CD14-positive monocyte (primary cell): Measurements from ENCODE around the gene SLPI. TPM values are rescaled to one million over a fixed set of nuclear protein-coding genes. Genes with fewer than 3 reads are reported as not detected.

Source experiments
- DNase-seq, 3 donors: peaks; one replicate each; pipeline ENCODE4 v3.0.0-alpha.2; 2011 to 2022
- H2AFZ ChIP-seq: 2 replicates; pipeline ENCODE4 v1.6.0; 2012; ENCODE audit warnings: mild to moderate bottlenecking, low read depth, low read length, inconsistent platforms; ENCODE audit not compliant: insufficient read depth, poor library complexity, severe bottlenecking
- H3K27ac ChIP-seq, 2 donors: 1 replicate in 1 of 2; 2 replicates in 1 of 2; pipeline ENCODE4 v1.5.1; 2012 to 2013; ENCODE audit warnings: low read length in 2 of 2, control low read depth in 1 of 2, inconsistent platforms in 1 of 2, low read depth in 1 of 2, mild to moderate bottlenecking in 1 of 2
- H3K27me3 ChIP-seq, 2 donors: one replicate each; pipeline versions ENCODE4 v1.6.0 to v1.6.1; 2011 to 2013; ENCODE audit warnings: low read length in 2 of 2; ENCODE audit not compliant: control insufficient read depth in 2 of 2, insufficient read depth in 2 of 2
- H3K36me3 ChIP-seq, 2 donors: replicated peaks in 1 of 2; 1 replicate in 1 of 2; 2 replicates in 1 of 2; pipeline versions ENCODE4 v1.5.1 to v1.6.1; 2012 to 2013; ENCODE audit warnings: low read length in 2 of 2, control low read depth in 1 of 2, inconsistent platforms in 1 of 2, mild to moderate bottlenecking in 1 of 2; ENCODE audit not compliant: insufficient read depth in 2 of 2, control insufficient read depth in 1 of 2
- H3K4me1 ChIP-seq, 2 donors: 1 replicate in 1 of 2; 2 replicates in 1 of 2; pipeline versions ENCODE4 v1.5.1 to v1.6.1; 2012 to 2013; ENCODE audit warnings: low read length in 2 of 2, control low read depth in 1 of 2, inconsistent platforms in 1 of 2, mild to moderate bottlenecking in 1 of 2, moderate library complexity in 1 of 2; ENCODE audit not compliant: insufficient read depth in 2 of 2, control insufficient read depth in 1 of 2
- H3K4me2 ChIP-seq: replicated peaks from 2 replicates; pipeline ENCODE3; 2012; ENCODE audit warnings: low read length, moderate library complexity, mild to moderate bottlenecking; ENCODE audit not compliant: poor library complexity, severe bottlenecking; ENCODE audit errors: extremely low read depth
- H3K4me3 ChIP-seq, 3 experiments: fragments of 200-600 bp in 1 of 3; sonication (generic) in 1 of 3; replicated peaks in 1 of 3; 1 replicate in 2 of 3; 2 replicates in 1 of 3; pipeline ENCODE4 v1.5.1; 2011 to 2013; ENCODE audit warnings: low read length in 3 of 3, mild to moderate bottlenecking in 3 of 3, control low read depth in 2 of 3, low read depth in 2 of 3, inconsistent platforms in 1 of 3, moderate library complexity in 1 of 3
- H3K79me2 ChIP-seq: 2 replicates; pipeline ENCODE4 v1.6.0; 2012; ENCODE audit warnings: mild to moderate bottlenecking, control low read depth, inconsistent platforms, low read length, moderate library complexity; ENCODE audit not compliant: insufficient read depth
- H3K9ac ChIP-seq: 2 replicates; pipeline ENCODE4 v1.6.0; 2017; ENCODE audit warnings: low read length, mild to moderate bottlenecking; ENCODE audit not compliant: insufficient read depth, poor library complexity, severe bottlenecking
- H3K9me3 ChIP-seq, 2 donors: replicated peaks in 1 of 2; 1 replicate in 1 of 2; 2 replicates in 1 of 2; pipeline versions ENCODE4 v1.5.1 to v1.6.1; 2012 to 2013; ENCODE audit warnings: low read length in 2 of 2, control low read depth in 1 of 2; ENCODE audit not compliant: control insufficient read depth in 1 of 2, insufficient read depth in 1 of 2
- H4K20me1 ChIP-seq: 2 replicates; pipeline ENCODE4 v1.6.0; 2012; ENCODE audit warnings: mild to moderate bottlenecking, low read length, control low read depth, moderate library complexity; ENCODE audit not compliant: insufficient read depth
- H3K27ac Mint-ChIP-seq, 7 donors: one replicate each; pipeline ENCODE4 v1.8.0; 2020; ENCODE audit warnings: mild to moderate bottlenecking in 7 of 7, mixed read lengths in 7 of 7, moderate library complexity in 6 of 7, inconsistent platforms in 2 of 7
- H3K27me3 Mint-ChIP-seq, 3 donors: one replicate each; pipeline ENCODE4 v1.8.0; 2021 to 2022; ENCODE audit warnings: low read depth in 3 of 3, mild to moderate bottlenecking in 3 of 3, mixed read lengths in 3 of 3, moderate library complexity in 3 of 3, inconsistent platforms in 1 of 3
- H3K36me3 Mint-ChIP-seq, 2 donors: one replicate each; pipeline ENCODE4 v1.8.0; 2020; ENCODE audit warnings: mixed read lengths in 2 of 2, inconsistent platforms in 1 of 2, mild to moderate bottlenecking in 1 of 2
- H3K4me1 Mint-ChIP-seq: one replicate; pipeline ENCODE4 v1.8.0; 2020; ENCODE audit warnings: mild to moderate bottlenecking, mixed read lengths
- H3K4me3 Mint-ChIP-seq, 2 donors: one replicate each; pipeline ENCODE4 v1.8.0; 2020; ENCODE audit warnings: mild to moderate bottlenecking in 2 of 2, mixed read lengths in 2 of 2, moderate library complexity in 1 of 2
- H3K9me3 Mint-ChIP-seq, 7 donors: one replicate each; pipeline ENCODE4 v1.8.0; 2020 to 2022; ENCODE audit warnings: mixed read lengths in 7 of 7, mild to moderate bottlenecking in 6 of 7, moderate library complexity in 6 of 7, inconsistent platforms in 2 of 7
- WGBS: methylation state at CpG from one replicate; pipeline ENCODE4 v1.1.5; 2013; ENCODE audit warnings: missing lambda C conversion rate; ENCODE audit not compliant: insufficient coverage; 5-methylcytosine and 5-hydroxymethylcytosine counted together
- intact Hi-C, 2 donors: fragments of 100-400 bp; cut with micrococcal nuclease; formaldehyde crosslinking; loops; one replicate each; pipeline versions ENCODE4 v1.15.0 to v1.15.1; 2023
- polyA plus RNA-seq, 3 donors: library from polyadenylated mRNA; depleted of rRNA in 1 of 3; unstranded in 2 of 3; stranded (reverse) in 1 of 3; fragments of 300-500 nt in 2 of 3; fragments of >200 nt in 1 of 3; fragmentation: Illumina TruSeq in 2 of 3; gene quantifications; 1 replicate in 2 of 3; 2 replicates in 1 of 3; pipeline ENCODE4 v1.2.3, GENCODE V29; 2012 to 2021
- TF ChIP-seq, protein P1 (sequence below): fragments of 200-600 bp; IDR thresholded peaks from one replicate; pipeline ENCODE4 v1.8.0; 2022; ENCODE audit warnings: antibody characterized with exemption, mild to moderate bottlenecking

SLPI gene
- polyA plus RNA-seq, 3 donors, result 0.47 to 1.2 (median 0.71) TPM

DNA sequence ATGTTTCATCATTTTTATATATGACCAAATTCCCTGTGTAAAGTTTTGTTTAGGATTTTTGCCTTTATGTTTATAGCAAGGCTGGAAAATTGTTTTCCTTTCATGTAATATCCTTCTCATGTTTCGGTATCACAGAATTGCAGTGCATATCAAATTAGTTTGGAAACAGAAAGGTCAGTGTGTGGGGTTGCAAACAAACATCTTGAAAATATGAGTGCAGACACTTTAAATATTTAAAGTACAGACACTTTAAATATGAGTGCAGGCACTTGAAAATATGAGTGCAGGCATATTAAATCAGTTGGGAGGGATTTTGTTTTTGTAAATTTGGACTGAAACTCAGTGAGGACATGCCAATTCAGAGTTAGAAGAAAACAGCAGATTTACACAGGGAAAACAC is 6.5 kb downstream of the SLPI start:
- WGBS, result no CpG with 5 or more reads among the region's 1 CpG
- Histone ChIP-seq H3K4me1 (peaks cover 1 to 3% of the 10 kb centered on the region in 2 donors), H3K9ac (no peak overlapping the region), H3K4me3 (no peak overlapping the region), H3K9me3 (no peaks in the 10 kb centered on the region), H3K79me2 (no peaks in the 10 kb centered on the region), H3K4me2 (no peak overlapping the region), H2AFZ (no peak overlapping the region), H3K27me3 (no peaks in the 10 kb centered on the region), H4K20me1 (no peaks in the 10 kb centered on the region), H3K36me3 (no peaks in the 10 kb centered on the region), H3K27ac (no peak overlapping the region)
- peaks cover 0 to 3% (median 0%) of the 10 kb centered on the region in 7 donors for H3K9me3 Mint-ChIP-seq
- DNase-seq, result no peak
- intact Hi-C loops, result no loop called here
- H3K36me3 Mint-ChIP-seq, result no peaks in the 10 kb centered on the region
- peaks cover 5 to 13% (median 6%) of the 10 kb centered on the region in 3 donors for H3K27me3 Mint-ChIP-seq
- H3K4me1 Mint-ChIP-seq, result peaks cover 16% of the 10 kb centered on the region
- TF ChIP-seq, protein P1, sequence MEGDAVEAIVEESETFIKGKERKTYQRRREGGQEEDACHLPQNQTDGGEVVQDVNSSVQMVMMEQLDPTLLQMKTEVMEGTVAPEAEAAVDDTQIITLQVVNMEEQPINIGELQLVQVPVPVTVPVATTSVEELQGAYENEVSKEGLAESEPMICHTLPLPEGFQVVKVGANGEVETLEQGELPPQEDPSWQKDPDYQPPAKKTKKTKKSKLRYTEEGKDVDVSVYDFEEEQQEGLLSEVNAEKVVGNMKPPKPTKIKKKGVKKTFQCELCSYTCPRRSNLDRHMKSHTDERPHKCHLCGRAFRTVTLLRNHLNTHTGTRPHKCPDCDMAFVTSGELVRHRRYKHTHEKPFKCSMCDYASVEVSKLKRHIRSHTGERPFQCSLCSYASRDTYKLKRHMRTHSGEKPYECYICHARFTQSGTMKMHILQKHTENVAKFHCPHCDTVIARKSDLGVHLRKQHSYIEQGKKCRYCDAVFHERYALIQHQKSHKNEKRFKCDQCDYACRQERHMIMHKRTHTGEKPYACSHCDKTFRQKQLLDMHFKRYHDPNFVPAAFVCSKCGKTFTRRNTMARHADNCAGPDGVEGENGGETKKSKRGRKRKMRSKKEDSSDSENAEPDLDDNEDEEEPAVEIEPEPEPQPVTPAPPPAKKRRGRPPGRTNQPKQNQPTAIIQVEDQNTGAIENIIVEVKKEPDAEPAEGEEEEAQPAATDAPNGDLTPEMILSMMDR, result no peak
- no peak overlapping the region for H3K27ac Mint-ChIP-seq
- H3K4me3 Mint-ChIP-seq, result no peak overlapping the region

DNA sequence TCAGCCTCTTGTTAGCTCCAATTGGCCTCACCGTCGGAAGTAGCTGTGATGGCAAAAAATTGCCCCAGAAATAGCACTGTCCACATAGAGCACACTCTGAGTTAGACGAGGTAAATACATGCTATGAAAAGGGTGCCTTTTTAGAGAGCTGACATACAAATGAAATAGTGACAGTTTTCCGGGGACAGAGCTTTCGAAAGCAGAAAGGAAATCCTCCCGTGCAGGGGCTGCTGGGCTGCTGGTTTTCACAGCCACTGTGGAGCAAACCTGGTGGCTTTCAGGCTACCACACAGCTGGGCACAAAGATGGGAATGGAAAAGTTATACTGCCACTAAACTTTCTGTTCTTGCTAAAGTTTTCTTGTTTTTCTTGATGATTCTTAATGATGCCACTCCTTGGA is 8.3 kb downstream of the SLPI start:
- no peak overlapping the region for H3K4me3 Mint-ChIP-seq
- Histone ChIP-seq H2AFZ (peak overlapping the region; percentile 30), H3K9ac (no peak overlapping the region), H3K9me3 (no peaks in the 10 kb centered on the region), H3K27me3 (peaks cover under 1 to 2% of the 10 kb centered on the region in 2 donors), H3K4me3 (no peak overlapping the region), H3K27ac (no peak overlapping the region), H3K36me3 (no peaks in the 10 kb centered on the region), H4K20me1 (no peaks in the 10 kb centered on the region), H3K4me1 (peaks cover 0 to 3% of the 10 kb centered on the region in 2 donors), H3K4me2 (no peak overlapping the region), H3K79me2 (no peaks in the 10 kb centered on the region)
- H3K9me3 Mint-ChIP-seq, result peaks cover 0 to 3% (median 0%) of the 10 kb centered on the region in 7 donors
- DNase-seq, result no peak
- H3K27me3 Mint-ChIP-seq, result peaks cover 7 to 18% (median 8%) of the 10 kb centered on the region in 3 donors
- H3K27ac Mint-ChIP-seq, result no peak overlapping the region
- 4% methylated on average over 3 of the region's 6 CpGs for WGBS
- peaks cover 8% of the 10 kb centered on the region for H3K4me1 Mint-ChIP-seq
- TF ChIP-seq, protein P1, result no peak
- intact Hi-C loops, result no loop called here
- H3K36me3 Mint-ChIP-seq, result no peaks in the 10 kb centered on the region
